ENCODE results near the gene DSC3. TPM values are rescaled to one million over a fixed set of nuclear protein-coding genes. Genes with fewer than 3 reads are reported as not detected.

DSC3 gene
- total and polyA plus RNA-seq, 2 experiments from 2014 or later: 0.52 to 2.1 TPM

DNA sequence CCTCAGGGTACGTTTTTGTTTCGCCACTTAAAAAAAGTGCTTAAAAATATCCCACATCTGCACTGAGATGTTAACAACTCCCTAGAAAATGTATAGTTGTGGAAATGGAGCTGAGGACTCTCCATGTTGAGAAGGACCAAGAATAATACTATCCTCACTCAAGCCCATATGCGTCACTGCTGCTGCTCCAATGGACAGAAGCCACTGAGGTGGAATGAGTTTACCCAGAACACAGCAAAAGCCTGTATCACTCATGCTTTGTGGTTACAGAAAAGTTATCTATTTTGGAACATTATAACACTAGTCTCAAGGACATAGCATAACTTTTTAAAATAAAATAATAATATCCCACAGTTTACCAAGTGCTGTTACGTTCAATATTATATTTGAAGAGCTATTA lies 31.9 kb downstream of the DSC3 start:
- Histone ChIP-seq H3K27ac (ENCODE audit: low read depth) (no peak overlapping the region), H3K27me3 (ENCODE audit: insufficient read depth) (no peaks in the 10 kb centered on the region), H4K20me1 (replicated peaks; ENCODE audit: insufficient read depth) (no peaks in the 10 kb centered on the region), H2AFZ (no peak overlapping the region), H3K4me3 (no peak overlapping the region), H3K36me3 (ENCODE audit: insufficient read depth) (no peaks in the 10 kb centered on the region), H3K9me2 (ENCODE audit: insufficient read depth) (no peaks in the 10 kb centered on the region), H3K4me2 (no peak overlapping the region), H3K4me1 (ENCODE audit: insufficient read depth) (no peaks in the 10 kb centered on the region), H3K79me2 (replicated peaks; ENCODE audit: insufficient read depth) (no peaks in the 10 kb centered on the region), H3F3A (replicated peaks; ENCODE audit: low read depth) (no peaks in the 10 kb centered on the region)
- Mint-ChIP-seq H3K4me1 (no peaks in the 10 kb centered on the region), H3K27me3 (ENCODE audit: insufficient read depth, low read depth, poor library complexity) (peaks cover 3% of the 10 kb centered on the region), H3K36me3 (ENCODE audit: low read depth) (no peaks in the 10 kb centered on the region), H3K9me3 (no peaks in the 10 kb centered on the region), H3K27ac (no peak overlapping the region), H3K4me3 (no peak overlapping the region)
- DNase-seq (ENCODE audit: low spot score): no peak
- ATAC-seq: no peak
- TF ChIP-seq POLR2AphosphoS5 (IDR thresholded peaks at IDR 0.05; ENCODE audit: low read depth): no peak
- TF ChIP-seq, protein P1, sequence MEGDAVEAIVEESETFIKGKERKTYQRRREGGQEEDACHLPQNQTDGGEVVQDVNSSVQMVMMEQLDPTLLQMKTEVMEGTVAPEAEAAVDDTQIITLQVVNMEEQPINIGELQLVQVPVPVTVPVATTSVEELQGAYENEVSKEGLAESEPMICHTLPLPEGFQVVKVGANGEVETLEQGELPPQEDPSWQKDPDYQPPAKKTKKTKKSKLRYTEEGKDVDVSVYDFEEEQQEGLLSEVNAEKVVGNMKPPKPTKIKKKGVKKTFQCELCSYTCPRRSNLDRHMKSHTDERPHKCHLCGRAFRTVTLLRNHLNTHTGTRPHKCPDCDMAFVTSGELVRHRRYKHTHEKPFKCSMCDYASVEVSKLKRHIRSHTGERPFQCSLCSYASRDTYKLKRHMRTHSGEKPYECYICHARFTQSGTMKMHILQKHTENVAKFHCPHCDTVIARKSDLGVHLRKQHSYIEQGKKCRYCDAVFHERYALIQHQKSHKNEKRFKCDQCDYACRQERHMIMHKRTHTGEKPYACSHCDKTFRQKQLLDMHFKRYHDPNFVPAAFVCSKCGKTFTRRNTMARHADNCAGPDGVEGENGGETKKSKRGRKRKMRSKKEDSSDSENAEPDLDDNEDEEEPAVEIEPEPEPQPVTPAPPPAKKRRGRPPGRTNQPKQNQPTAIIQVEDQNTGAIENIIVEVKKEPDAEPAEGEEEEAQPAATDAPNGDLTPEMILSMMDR (conservative IDR thresholded peaks at IDR 0.05; ENCODE audit: low read depth in 2 of 2): no peak

DNA sequence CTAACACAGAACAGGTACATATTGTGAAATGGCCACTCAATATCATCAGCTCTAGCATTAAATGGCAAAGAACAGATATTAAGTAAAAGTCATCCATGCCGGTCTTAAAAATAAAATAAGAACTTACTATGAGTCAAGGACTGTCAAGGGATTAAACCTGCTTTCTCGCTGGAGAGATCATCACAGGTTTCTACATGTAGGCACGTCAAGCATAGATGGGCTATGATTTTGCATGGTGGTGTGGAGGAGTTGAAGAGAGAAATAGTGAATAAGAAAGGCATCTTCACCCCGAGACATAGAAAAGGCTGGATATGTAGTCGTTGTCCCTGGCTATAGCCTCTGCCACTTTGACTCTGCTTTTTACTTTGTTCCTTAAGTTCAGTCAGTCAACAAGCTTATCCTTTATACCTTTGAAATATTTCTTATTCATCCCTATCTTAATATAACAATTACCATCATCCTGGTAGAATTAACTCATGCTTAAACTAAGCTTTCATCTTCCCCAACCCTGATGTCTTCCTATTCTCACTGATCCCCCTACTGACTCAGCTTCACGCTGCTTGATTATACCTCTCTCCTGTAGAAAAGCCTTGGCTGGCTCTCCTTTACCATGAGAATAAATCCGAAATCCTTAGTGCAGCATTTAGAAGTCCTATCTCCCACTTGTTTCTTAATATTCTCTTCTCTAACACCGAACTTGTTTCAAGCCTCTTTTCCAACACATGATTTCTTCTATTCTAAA lies 42.5 kb downstream of the DSC3 start:
- DNase-seq (ENCODE audit: low spot score) (peak; percentile 35), ATAC-seq (peak; percentile 80)
- Histone ChIP-seq H3K79me2 (replicated peaks; ENCODE audit: insufficient read depth) (no peaks in the 10 kb centered on the region), H3K4me3 (no peak overlapping the region), H3K36me3 (ENCODE audit: insufficient read depth) (no peaks in the 10 kb centered on the region), H2AFZ (no peak overlapping the region), H4K20me1 (replicated peaks; ENCODE audit: insufficient read depth) (no peaks in the 10 kb centered on the region), H3K27ac (ENCODE audit: low read depth) (no peak overlapping the region), H3F3A (replicated peaks; ENCODE audit: low read depth) (no peaks in the 10 kb centered on the region), H3K4me1 (ENCODE audit: insufficient read depth) (peaks cover 13% of the 10 kb centered on the region), H3K27me3 (ENCODE audit: insufficient read depth) (no peaks in the 10 kb centered on the region), H3K4me2 (no peak overlapping the region), H3K9me2 (ENCODE audit: insufficient read depth) (no peaks in the 10 kb centered on the region)
- peaks cover 22% of the 10 kb centered on the region for H3K4me1 Mint-ChIP-seq
- H3K36me3 Mint-ChIP-seq (ENCODE audit: low read depth): no peaks in the 10 kb centered on the region
- no peak overlapping the region for H3K27ac Mint-ChIP-seq
- H3K9me3 Mint-ChIP-seq: no peaks in the 10 kb centered on the region
- H3K27me3 Mint-ChIP-seq (ENCODE audit: insufficient read depth, low read depth, poor library complexity): peaks cover 1% of the 10 kb centered on the region
- H3K4me3 Mint-ChIP-seq: no peak overlapping the region
- TF ChIP-seq POLR2AphosphoS5 (IDR thresholded peaks at IDR 0.05; ENCODE audit: low read depth): no peak
- no peak for TF ChIP-seq EZH2phosphoT487 (IDR thresholded peaks at IDR 0.05; ENCODE audit: unreplicated experiment)
- TF ChIP-seq CREB1 (CRISPR knock-in tag; IDR thresholded peaks at IDR 0.05; ENCODE audit: low read depth): no peak
- no peak for TF ChIP-seq ZNF114 (CRISPR knock-in tag; IDR thresholded peaks at IDR 0.05)
- TF ChIP-seq REST (IDR thresholded peaks at IDR 0.05; ENCODE audit: unreplicated experiment): no peak
- no peak for TF ChIP-seq STAT1 (IDR thresholded peaks at IDR 0.05; ENCODE audit: unreplicated experiment)
- TF ChIP-seq EZH2 (IDR thresholded peaks at IDR 0.05; ENCODE audit: low read depth, unreplicated experiment): no peak
- no peak for TF ChIP-seq JUNB (IDR thresholded peaks at IDR 0.05; ENCODE audit: unreplicated experiment)
- TF ChIP-seq, protein P1 (conservative IDR thresholded peaks at IDR 0.05; ENCODE audit: low read depth in 2 of 2): no peak
- TF ChIP-seq, protein P2, sequence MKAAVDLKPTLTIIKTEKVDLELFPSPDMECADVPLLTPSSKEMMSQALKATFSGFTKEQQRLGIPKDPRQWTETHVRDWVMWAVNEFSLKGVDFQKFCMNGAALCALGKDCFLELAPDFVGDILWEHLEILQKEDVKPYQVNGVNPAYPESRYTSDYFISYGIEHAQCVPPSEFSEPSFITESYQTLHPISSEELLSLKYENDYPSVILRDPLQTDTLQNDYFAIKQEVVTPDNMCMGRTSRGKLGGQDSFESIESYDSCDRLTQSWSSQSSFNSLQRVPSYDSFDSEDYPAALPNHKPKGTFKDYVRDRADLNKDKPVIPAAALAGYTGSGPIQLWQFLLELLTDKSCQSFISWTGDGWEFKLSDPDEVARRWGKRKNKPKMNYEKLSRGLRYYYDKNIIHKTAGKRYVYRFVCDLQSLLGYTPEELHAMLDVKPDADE (IDR thresholded peaks at IDR 0.05): no peak
- TF ChIP-seq ZNF331 (CRISPR knock-in tag; IDR thresholded peaks at IDR 0.05; ENCODE audit: low read depth): no peak
- TF ChIP-seq NANOG (IDR thresholded peaks at IDR 0.05; ENCODE audit: borderline replicate concordance): no peak

All from GM23338 (cell line).